K562 (cell line): ENCODE results near the gene PIP5K1B. TPM values are rescaled to one million over a fixed set of nuclear protein-coding genes. Genes with fewer than 3 reads are reported as not detected.
A peak's percentile ranks its signal among the peaks of the same experiment; 100 is the strongest.

ENCODE experiments used
- ATAC-seq: fragments of 200-7000 bp; cut with Tn5 transposase; 3 replicates; pipeline ENCODE4 v1.9.1; 2020; ENCODE audit warnings: moderate library complexity
- BruUV-seq: library from RNA; stranded (reverse); fragments of 400-500 nt; replicated peaks from 2 replicates; lab custom pipeline; 2021; lab: Mats Ljungman, UMichigan
- CTCF ChIA-PET: fragments of 300-600 bp; formaldehyde crosslinking; extraction: SDS; loops from one replicate; lab custom pipeline; 2021; ENCODE audit warnings: low intra/inter-chr PET ratio; lab: Yijun Ruan, JAX
- POLR2A ChIA-PET: fragments of 300-600, 350-650 bp; sonication (Branson Sonifier 250); formaldehyde crosslinking; extraction: SDS; loops from one replicate; lab custom pipeline; 2021; ENCODE audit warnings: antibody characterized with exemption, inconsistent platforms; lab: Yijun Ruan, JAX
- DNase-seq, 4 experiments: peaks; one replicate each; pipeline versions ENCODE4 v3.0.0 to v3.0.0-alpha.2; 2011 to 2018; ENCODE audit warnings: low spot score in 3 of 4, mixed read lengths in 3 of 4; ENCODE audit errors: extremely low read depth in 1 of 4
- FAIRE-seq: peaks from 2 replicates; lab custom pipeline; 2011; peaks lifted over from hg19 to GRCh38; lab: Jason Lieb, UNC
- H2AFZ ChIP-seq: 2 replicates; pipeline ENCODE4 v1.6.0; 2011; ENCODE audit warnings: low read depth, low read length, control low read depth, inconsistent platforms
- H3K27ac ChIP-seq: fragments of 200-600 bp; 3 replicates; pipeline ENCODE4 v1.8.0; 2011; ENCODE audit warnings: low read depth, mild to moderate bottlenecking, control low read depth, inconsistent platforms, low read length, moderate library complexity, mixed read lengths; ENCODE audit errors: extremely low read depth
- H3K27me3 ChIP-seq, 2 experiments: fragments of 300-600 bp in 1 of 2; 2 replicates in 1 of 2; 3 replicates in 1 of 2; pipeline versions ENCODE4 v1.6.0 to v1.8.0; 2011; ENCODE audit warnings: inconsistent platforms in 2 of 2, low read length in 2 of 2, mild to moderate bottlenecking in 1 of 2, mixed read lengths in 1 of 2, moderate library complexity in 1 of 2; ENCODE audit not compliant: control insufficient read depth in 2 of 2, insufficient read depth in 2 of 2
- H3K36me3 ChIP-seq: fragments of 300-600 bp; 3 replicates; pipeline ENCODE4 v1.8.0; 2011; ENCODE audit warnings: mild to moderate bottlenecking, low read length, inconsistent platforms; ENCODE audit not compliant: control insufficient read depth, insufficient read depth
- H3K4me1 ChIP-seq, 2 experiments: fragments of 200-600 bp in 1 of 2; replicated peaks in 1 of 2; 2 replicates in 1 of 2; 3 replicates in 1 of 2; pipeline versions ENCODE4 v1.5.1 to v1.8.0; 2011; ENCODE audit warnings: inconsistent platforms in 2 of 2, low read length in 2 of 2, mild to moderate bottlenecking in 1 of 2, mixed read lengths in 1 of 2, moderate library complexity in 1 of 2; ENCODE audit not compliant: control insufficient read depth in 2 of 2, insufficient read depth in 2 of 2
- H3K4me2 ChIP-seq: 2 replicates; pipeline ENCODE4 v1.6.1; 2011; ENCODE audit warnings: low read length, control low read depth, inconsistent platforms, mixed read lengths; ENCODE audit not compliant: insufficient read depth
- H3K4me3 ChIP-seq: fragments of 200-600 bp; sonication (generic), shearing (Covaris generic); 2 replicates; pipeline ENCODE4 v1.5.1; 2016; ENCODE audit warnings: control low read depth, inconsistent platforms
- H3K79me2 ChIP-seq: fragments of 200-600 bp; 3 replicates; pipeline ENCODE4 v1.8.0; 2011; ENCODE audit warnings: low read length, inconsistent platforms; ENCODE audit not compliant: control insufficient read depth, insufficient read depth
- H3K9ac ChIP-seq, 2 experiments: 2 replicates each; pipeline versions ENCODE4 v1.6.0 to v1.6.1; 2011; ENCODE audit warnings: low read depth in 2 of 2, low read length in 2 of 2, control low read depth in 1 of 2, inconsistent platforms in 1 of 2, mild to moderate bottlenecking in 1 of 2, mixed read lengths in 1 of 2; ENCODE audit not compliant: insufficient read depth in 1 of 2
- H3K9me1 ChIP-seq: one replicate; pipeline ENCODE4 v1.6.0; 2011; ENCODE audit warnings: inconsistent platforms, mild to moderate bottlenecking, low read length, moderate library complexity; ENCODE audit not compliant: control insufficient read depth, insufficient read depth
- H3K9me3 ChIP-seq: replicated peaks from 2 replicates; pipeline ENCODE4 v1.5.1; 2011; ENCODE audit warnings: low read depth, low read length, inconsistent platforms; ENCODE audit not compliant: control insufficient read depth, insufficient read depth
- H4K20me1 ChIP-seq: replicated peaks from 2 replicates; pipeline ENCODE4 v1.6.1; 2011; ENCODE audit warnings: low read length, inconsistent platforms, mixed read lengths; ENCODE audit not compliant: control insufficient read depth, insufficient read depth
- ARID1B ChIP-seq: fragments of 450-650 bp; IDR thresholded peaks from 2 replicates; pipeline ENCODE4 v1.6.1; 2016; ENCODE audit warnings: antibody characterized with exemption, mild to moderate bottlenecking, inconsistent platforms
- C11orf30 ChIP-seq: fragments of 450-650 bp; IDR thresholded peaks from 2 replicates; pipeline ENCODE4 v1.6.1; 2016; ENCODE audit warnings: low read depth, mild to moderate bottlenecking
- DPF2 ChIP-seq: fragments of 450-650 bp; IDR thresholded peaks from 2 replicates; pipeline ENCODE4 v1.6.1; 2016
- HNRNPUL1 ChIP-seq: fragments of 200-400 bp; formaldehyde crosslinking; IDR thresholded peaks from 2 replicates; pipeline ENCODE4 v1.6.1; 2017; ENCODE audit warnings: low read length
- KLF1 ChIP-seq: fragments of 450-650 bp; IDR thresholded peaks from 2 replicates; pipeline ENCODE4 v1.6.1; 2016; ENCODE audit warnings: missing genetic modification characterization, missing compliant biosample characterization
- MAFF ChIP-seq: IDR thresholded peaks from 2 replicates; pipeline ENCODE4 v1.6.1; 2012; ENCODE audit warnings: low read length, improper control_type of control experiment
- MAFK ChIP-seq: IDR thresholded peaks from 2 replicates; pipeline ENCODE4 v1.6.1; 2011; ENCODE audit warnings: low read length, improper control_type of control experiment
- MEIS2 ChIP-seq: fragments of 450-650 bp; IDR thresholded peaks from 2 replicates; pipeline ENCODE4 v1.6.1; 2014; ENCODE audit warnings: mild to moderate bottlenecking; ENCODE audit not compliant: partially characterized antibody
- NFE2 ChIP-seq: IDR thresholded peaks from 2 replicates; pipeline ENCODE4 v1.6.1; 2014; ENCODE audit warnings: antibody characterized with exemption, low read depth
- PHB2 ChIP-seq: fragments of 450-650 bp; IDR thresholded peaks from 2 replicates; pipeline ENCODE4 v1.6.1; 2017; ENCODE audit warnings: low read depth
- RBBP5 ChIP-seq: fragments of 200-600 bp; sonication (generic); IDR thresholded peaks from 2 replicates; pipeline ENCODE4 v1.6.1; 2012; ENCODE audit warnings: borderline replicate concordance, mild to moderate bottlenecking, low read length, control low read depth, inconsistent platforms; ENCODE audit not compliant: insufficient read depth, poor library complexity, severe bottlenecking
- RBM25 ChIP-seq: fragments of 200-400 bp; formaldehyde crosslinking; IDR thresholded peaks from 2 replicates; pipeline ENCODE4 v1.6.1; 2018; ENCODE audit warnings: low read length, low read depth, moderate library complexity; ENCODE audit not compliant: severe bottlenecking
- RCOR1 ChIP-seq, 2 experiments: IDR thresholded peaks; 2 replicates each; pipeline ENCODE4 v1.6.1; 2012; ENCODE audit warnings: low read depth in 2 of 2, low read length in 2 of 2, borderline replicate concordance in 1 of 2, improper control_type of control experiment in 1 of 2
- SMARCA4 ChIP-seq: fragments of 450-650 bp; IDR thresholded peaks from 2 replicates; pipeline ENCODE4 v1.6.1; 2016
- SMARCA5 ChIP-seq: fragments of 450-650 bp; IDR thresholded peaks from 2 replicates; pipeline ENCODE4 v1.6.1; 2016
- SMARCE1 ChIP-seq: fragments of 450-650 bp; IDR thresholded peaks from 2 replicates; pipeline ENCODE4 v1.7.1; 2016; ENCODE audit warnings: mild to moderate bottlenecking
- SPI1 ChIP-seq: IDR thresholded peaks from 2 replicates; pipeline ENCODE4 v1.6.1; 2011; ENCODE audit warnings: low read depth, low read length, control low read depth, borderline replicate concordance
- ZNF316 ChIP-seq: fragments of 450-650 bp; IDR thresholded peaks from 2 replicates; pipeline ENCODE4 v1.6.1; 2016
- WGBS: fragments of 100-300 bp; shearing (Covaris generic); methylation state at CpG from one replicate; pipeline ENCODE4 v1.1.6; 2016; ENCODE audit warnings: low coverage, mixed read lengths; ENCODE audit not compliant: insufficient coverage; ENCODE audit errors: missing lambda C conversion rate; 5-methylcytosine and 5-hydroxymethylcytosine counted together
- in situ Hi-C: fragments of 300-500 bp; cut with MboI; formaldehyde crosslinking; loops from 4 replicates; pipeline ENCODE4 v1.15.0; 2018; ENCODE audit warnings: inconsistent platforms, mixed read lengths
- intact Hi-C: fragments of 100-400 bp; cut with micrococcal nuclease; formaldehyde crosslinking; loops from 2 replicates; pipeline ENCODE4 v1.14.2; 2022
- polyA plus RNA-seq, 8 experiments: library from polyadenylated mRNA; depleted of rRNA in 4 of 8; stranded (reverse) in 5 of 8; unstranded in 3 of 8; fragments of >200 nt; fragmentation: Nextera tagmentation in 2 of 8; fragmentation: Illumina TruSeq in 1 of 8; extraction: Ambion mirVana in 2 of 8; extraction: Trizol in 1 of 8; gene quantifications; 2 replicates each; pipeline versions ENCODE4 v1.2.1 to v1.2.3, GENCODE V29; 2011 to 2014; ENCODE audit warnings: inconsistent platforms in 1 of 8, missing spikeins in 1 of 8
- total RNA-seq, 7 experiments: library from RNA; depleted of rRNA in 6 of 7; stranded (reverse); fragments of >200 nt in 6 of 7; fragmentation: Illumina TruSeq in 2 of 7; extraction: Trizol in 2 of 7; gene quantifications; 2 replicates each; pipeline versions ENCODE4 v1.2.1 to v1.2.3, GENCODE V29; 2011 to 2021; ENCODE audit warnings: low replicate concordance in 1 of 7
- TF ChIP-seq, protein P1 (sequence below): fragments of 250-450 bp; sonication (Bioruptor Pico); IDR thresholded peaks from 2 replicates; pipeline ENCODE4 v1.8.0; 2022; ENCODE audit warnings: moderate library complexity, mild to moderate bottlenecking, inconsistent platforms
- TF ChIP-seq, protein P2 (sequence below): fragments of 450-650 bp; IDR thresholded peaks from 2 replicates; pipeline ENCODE4 v1.6.1; 2016

The PIP5K1B gene
- total and polyA plus RNA-seq, 9 of the 15 experiments (the other 6 are each of a cell fraction or from before 2014, with no cell fraction given): 3.1 to 12.9 (median 7.4) TPM

DNA sequence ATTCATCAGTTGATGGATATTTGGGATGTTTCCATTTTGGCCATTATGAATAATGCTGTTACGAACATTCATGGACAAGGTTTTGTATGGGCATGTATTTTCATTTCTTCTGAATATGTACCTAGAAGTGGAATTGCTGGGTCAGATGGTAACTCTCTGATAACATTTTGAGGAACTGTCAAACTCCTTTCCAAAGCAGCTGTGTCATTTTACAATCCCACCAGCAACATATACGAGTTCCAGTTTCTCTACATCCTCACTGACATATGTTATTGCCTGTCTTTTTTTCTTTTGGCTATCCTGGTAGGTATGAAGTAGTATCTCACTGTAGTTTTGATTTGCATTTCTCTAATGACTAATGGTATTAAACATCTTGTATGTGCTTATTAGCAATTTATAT, 222.1 kb downstream of the PIP5K1B start:
- Histone ChIP-seq H3K4me1 (peaks cover 0 to 10% of the 10 kb centered on the region in 2 experiments; a peak in 3 of 5 replicates), H3K79me2 (no peaks in the 10 kb centered on the region), H3K9me1 (no peaks in the 10 kb centered on the region), H3K4me2 (no peak overlapping the region), H3K9me3 (no peaks in the 10 kb centered on the region), H2AFZ (0 out of 2 replicates have a peak overlapping the region, but pooled peaks have one; percentile 16), H3K27ac (peak overlapping the region; percentile 38; the same call in 2 of the 3 replicates), H3K36me3 (no peaks in the 10 kb centered on the region), H4K20me1 (no peaks in the 10 kb centered on the region), H3K9ac (no peak overlapping the region), H3K4me3 (no peak overlapping the region), H3K27me3 (no peaks in the 10 kb centered on the region)
- BruUV-seq: no TSS peak
- TF ChIP-seq DPF2 (peak; percentile 41; the same call in 1 of the 2 replicates), RCOR1 (IDR thresholded peaks at IDR 0.05; ENCODE audit: borderline replicate concordance in 1 of 2, low read depth in 2 of 2, low read length in 2 of 2) (0 out of 4 replicates have a peak, but pooled peaks of 1 of the 2 experiments have one; percentile 20), NFE2 (peak; percentile 79), KLF1 (tag) (no peak), RBBP5 (no peak), SMARCE1 (0 out of 2 replicates have a peak, but pooled peaks have one; percentile 34), MAFF (peak; percentile 27; the same call in 1 of the 2 replicates), C11orf30 (peak; percentile 30; the same call in 1 of the 2 replicates), ARID1B (peak; percentile 55; the same call in 1 of the 2 replicates), MEIS2 (peak; percentile 61), MAFK (peak; percentile 38; the same call in 1 of the 2 replicates), SMARCA5 (peak; percentile 40; the same call in 1 of the 2 replicates), HNRNPUL1 (no peak), SPI1 (peak; percentile 85), ZNF316 (peak; percentile 24; the same call in 1 of the 2 replicates), RBM25 (peak; percentile 56), SMARCA4 (peak; percentile 32; the same call in 1 of the 2 replicates), PHB2 (no peak)
- TF ChIP-seq, protein P1, sequence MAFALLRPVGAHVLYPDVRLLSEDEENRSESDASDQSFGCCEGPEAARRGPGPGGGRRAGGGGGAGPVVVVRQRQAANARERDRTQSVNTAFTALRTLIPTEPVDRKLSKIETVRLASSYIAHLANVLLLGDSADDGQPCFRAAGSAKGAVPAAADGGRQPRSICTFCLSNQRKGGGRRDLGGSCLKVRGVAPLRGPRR (CRISPR knock-in tag): no peak
- TF ChIP-seq, protein P2, sequence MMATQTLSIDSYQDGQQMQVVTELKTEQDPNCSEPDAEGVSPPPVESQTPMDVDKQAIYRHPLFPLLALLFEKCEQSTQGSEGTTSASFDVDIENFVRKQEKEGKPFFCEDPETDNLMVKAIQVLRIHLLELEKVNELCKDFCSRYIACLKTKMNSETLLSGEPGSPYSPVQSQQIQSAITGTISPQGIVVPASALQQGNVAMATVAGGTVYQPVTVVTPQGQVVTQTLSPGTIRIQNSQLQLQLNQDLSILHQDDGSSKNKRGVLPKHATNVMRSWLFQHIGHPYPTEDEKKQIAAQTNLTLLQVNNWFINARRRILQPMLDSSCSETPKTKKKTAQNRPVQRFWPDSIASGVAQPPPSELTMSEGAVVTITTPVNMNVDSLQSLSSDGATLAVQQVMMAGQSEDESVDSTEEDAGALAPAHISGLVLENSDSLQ: peak; percentile 47
- FAIRE-seq: peak; percentile 76
- intact Hi-C loops: loop anchor here (10.0 kb wide), 1 partner anchor 62 kb away; no protein-coding TSS in a partner anchor
- ChIA-PET POLR2A (interaction anchor here (1.1 kb wide), 1 partner anchor 23 kb away, joined by 3 read pairs; no protein-coding TSS in a partner anchor), CTCF (no interaction called here)
- peak; percentile 68 for ATAC-seq
- peak in 1 of 4 experiments; percentile 19 for DNase-seq
- in situ Hi-C loops: no loop called here
- 24% methylated on average over 2 of the region's 2 CpGs for WGBS
